ENCODE measurements around the gene GIT2.

DNA sequence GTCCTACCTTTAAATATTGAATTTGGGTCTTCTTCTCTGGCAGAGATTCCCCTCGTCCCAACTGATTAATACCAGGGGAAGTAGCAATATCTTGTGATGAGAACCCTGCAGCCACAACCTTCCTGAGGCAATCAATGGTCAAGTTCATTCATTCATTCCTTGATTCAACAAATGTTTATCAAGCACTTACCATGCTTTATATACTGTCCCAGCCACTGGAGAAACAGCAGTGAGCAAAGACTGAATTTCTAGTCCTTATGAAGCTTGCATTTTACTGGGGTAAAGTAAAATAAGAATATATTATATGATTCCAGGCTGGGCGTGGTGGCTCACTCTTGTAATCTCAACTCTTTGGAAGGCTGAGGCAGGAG, 300 bp upstream of the GIT2 start:
- TF ChIP-seq FOXA1 (IDR thresholded peaks at IDR 0.05) (no peak), FOXA1 (CRISPR knock-in tag; IDR thresholded peaks at IDR 0.05) (no peak), NFRKB (IDR thresholded peaks at IDR 0.05) (no peak)

Measured in HepG2 (cell line).